Iris pigment epithelial cell (primary cell): ENCODE results near the gene THAP7.

Experiments used
- DNase-seq: peaks from one replicate; pipeline ENCODE4 v3.0.0-alpha.2; 2011; ENCODE audit warnings: low read depth

Gene THAP7

GRCh38 chr22:20964090-20964798 is 37.7 kb downstream of the THAP7 start:
- DNase-seq, result no peak

GRCh38 chr22:20963201-20964052 is 38.5 kb downstream of the THAP7 start:
- DNase-seq, result no peak

GRCh38 chr22:20962491-20962945 is 39.4 kb downstream of the THAP7 start:
- DNase-seq, result no peak

- no peak for DNase-seq
Observed at GRCh38 chr22:20960609-20961008, 41.3 kb downstream of the THAP7 start.

GRCh38 chr22:20959578-20960461 is 42.1 kb downstream of the THAP7 start:
- no peak for DNase-seq

GRCh38 chr22:20957683-20958431 is 44.1 kb downstream of the THAP7 start:
- no peak for DNase-seq

- DNase-seq, result peak; percentile 18
Observed at GRCh38 chr22:20957102-20957682, 44.7 kb downstream of the THAP7 start.

- peak; percentile 41 for DNase-seq
Observed at GRCh38 chr22:20956258-20957101, 45.4 kb downstream of the THAP7 start.

GRCh38 chr22:20955548-20955947 is 46.4 kb downstream of the THAP7 start:
- no peak for DNase-seq

GRCh38 chr22:20953668-20954500 is 48.0 kb downstream of the THAP7 start:
- DNase-seq, result peak; percentile 92

- no peak for DNase-seq
Observed at GRCh38 chr22:20953342-20953608, 48.6 kb downstream of the THAP7 start.

GRCh38 chr22:20952544-20953341 is 49.2 kb downstream of the THAP7 start:
- DNase-seq, result no peak

GRCh38 chr22:20951932-20952380 is 50.0 kb downstream of the THAP7 start:
- DNase-seq, result no peak

GRCh38 chr22:20951151-20951931 is 50.6 kb downstream of the THAP7 start:
- no peak for DNase-seq

- no peak for DNase-seq
Observed at GRCh38 chr22:20949698-20950183, 52.2 kb downstream of the THAP7 start.
